NCI-H146 (cell line): ENCODE measurements around the gene CBX5.
A peak's percentile ranks its signal among the peaks of the same experiment; 100 is the strongest.
"Not testable (repeated sequence)": the region's sequence is repeated elsewhere in the genome, so short reads cannot be mapped to it uniquely, and the experiment has no call there.

Source experiments
- DNase-seq: peaks from one replicate; lab custom pipeline; 2025; lab: John Stamatoyannopoulos, UW

CBX5 gene

GRCh38 chr12:54265364-54265812, 14.5 kb downstream of the CBX5 start:
- DNase-seq = no peak

GRCh38 chr12:54262403-54262925, 17.5 kb downstream of the CBX5 start:
- no peak for DNase-seq

GRCh38 chr12:54261815-54262402, 18.0 kb downstream of the CBX5 start:
- DNase-seq = no peak

- peak; percentile 98 for DNase-seq
Measured at GRCh38 chr12:54259194-54260011, 20.5 kb downstream of the CBX5 start.

- DNase-seq = peak; percentile 9
Measured at GRCh38 chr12:54258201-54258681, 21.7 kb downstream of the CBX5 start.

GRCh38 chr12:54257332-54257731, 22.6 kb downstream of the CBX5 start:
- DNase-seq = no peak

- no peak for DNase-seq
Measured at GRCh38 chr12:54253240-54253639, 26.7 kb downstream of the CBX5 start.

GRCh38 chr12:54251667-54252284, 28.1 kb downstream of the CBX5 start:
- peak; percentile 39 for DNase-seq

GRCh38 chr12:54249489-54249888, 30.4 kb downstream of the CBX5 start:
- no peak for DNase-seq

GRCh38 chr12:54246011-54246641, 33.8 kb downstream of the CBX5 start:
- DNase-seq = no peak

GRCh38 chr12:54240971-54241588, 38.8 kb downstream of the CBX5 start:
- DNase-seq = no peak

- DNase-seq = no peak
Measured at GRCh38 chr12:54240129-54240528, 39.8 kb downstream of the CBX5 start.

GRCh38 chr12:54239620-54240019, 40.3 kb downstream of the CBX5 start:
- DNase-seq = no peak

GRCh38 chr12:54238531-54238930, 41.4 kb downstream of the CBX5 start:
- no peak for DNase-seq

GRCh38 chr12:54232790-54233189, 47.1 kb downstream of the CBX5 start:
- DNase-seq = no peak

- DNase-seq = not testable (repeated sequence)
Measured at GRCh38 chr12:54231269-54231668, 48.7 kb downstream of the CBX5 start.

- no peak for DNase-seq
Measured at GRCh38 chr12:54230555-54230954, 49.4 kb downstream of the CBX5 start.

- DNase-seq = no peak
Measured at GRCh38 chr12:54229624-54230212, 50.2 kb downstream of the CBX5 start.

- no peak for DNase-seq
Measured at GRCh38 chr12:54228471-54228870, 51.5 kb downstream of the CBX5 start.

GRCh38 chr12:54227927-54228326, 52.0 kb downstream of the CBX5 start:
- DNase-seq = not testable (repeated sequence)

GRCh38 chr12:54227376-54227775, 52.5 kb downstream of the CBX5 start:
- DNase-seq = no peak
